Pulmonary artery endothelial cell (primary cell): Measurements from ENCODE around the gene TBC1D17. TPM values are rescaled to one million over a fixed set of nuclear protein-coding genes. Genes with fewer than 3 reads are reported as not detected.

ENCODE experiments used
- DNase-seq: peaks from one replicate; pipeline ENCODE4 v3.0.0-alpha.2; 2011; ENCODE audit warnings: low read depth, low spot score
- total RNA-seq: library from RNA; depleted of rRNA; stranded (reverse); fragments of >200 nt; gene quantifications from 2 replicates; pipeline ENCODE4 v1.2.3, GENCODE V29; 2014

The TBC1D17 gene
- total RNA-seq, 1 donor from 2014 or later: 7.1 TPM

DNA sequence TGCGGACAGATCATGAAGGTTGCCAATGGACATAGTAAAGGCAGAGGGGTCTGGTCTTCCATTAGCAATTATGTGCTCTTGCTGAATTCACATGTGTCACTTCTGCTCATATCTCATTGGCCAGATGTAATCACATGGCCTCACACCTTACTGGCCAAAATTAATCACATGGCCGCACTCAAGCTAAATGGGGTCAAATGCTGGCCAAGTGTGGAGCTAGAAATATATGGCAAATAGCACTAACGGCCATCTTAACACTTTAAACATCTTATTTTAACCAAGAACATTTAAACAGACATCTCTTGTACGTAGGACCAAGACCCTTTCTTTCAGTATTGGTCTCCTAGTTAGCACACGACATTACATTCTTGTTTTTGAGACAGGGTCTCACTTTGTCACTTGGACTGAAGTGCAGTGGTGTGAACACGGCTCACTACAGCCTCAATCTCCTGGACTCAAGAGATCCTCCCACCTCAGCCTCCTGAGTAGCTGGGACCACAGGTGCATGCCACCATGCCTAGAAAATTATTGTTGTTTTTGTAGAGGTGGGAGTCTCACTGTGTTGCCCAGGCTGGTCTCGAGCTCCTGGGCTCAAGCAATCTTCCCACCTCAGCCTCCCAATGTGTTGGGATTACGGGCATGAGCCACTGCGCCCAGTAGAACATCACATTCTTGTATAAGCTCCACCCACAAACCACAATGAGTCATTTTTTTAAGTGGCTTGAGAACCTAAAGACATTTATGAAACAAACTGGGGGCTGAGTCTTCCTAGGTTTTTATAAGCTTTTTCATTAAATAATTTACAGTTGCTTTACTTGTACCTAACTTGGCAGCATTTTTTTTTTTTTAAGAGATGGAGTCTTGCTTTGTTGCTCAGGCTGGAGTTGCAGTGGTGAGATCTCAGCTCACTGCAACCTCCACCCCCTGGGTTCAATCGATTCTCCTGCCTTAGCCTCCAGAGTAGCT is 29.5 kb upstream of the TBC1D17 start:
- no peak for DNase-seq

DNA sequence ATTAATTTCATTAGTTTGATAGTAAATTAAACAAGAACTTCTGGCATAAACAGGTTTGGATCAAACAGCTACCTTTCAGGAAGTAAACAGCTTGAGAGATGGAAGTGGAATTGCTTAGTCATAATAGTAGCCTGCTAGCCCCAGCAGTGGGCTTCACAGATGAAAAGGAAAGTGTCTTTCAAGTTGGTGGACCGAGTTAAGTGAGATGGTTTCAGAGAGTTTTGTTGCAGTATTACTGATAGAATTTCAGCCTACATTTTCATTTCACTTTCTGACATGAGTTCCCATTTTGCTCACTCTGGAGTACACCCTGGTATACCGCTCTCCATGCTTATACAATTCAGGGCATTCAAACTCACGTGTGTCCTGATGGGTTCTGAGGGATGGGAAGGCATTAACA is 28.6 kb upstream of the TBC1D17 start:
- DNase-seq: no peak

DNA sequence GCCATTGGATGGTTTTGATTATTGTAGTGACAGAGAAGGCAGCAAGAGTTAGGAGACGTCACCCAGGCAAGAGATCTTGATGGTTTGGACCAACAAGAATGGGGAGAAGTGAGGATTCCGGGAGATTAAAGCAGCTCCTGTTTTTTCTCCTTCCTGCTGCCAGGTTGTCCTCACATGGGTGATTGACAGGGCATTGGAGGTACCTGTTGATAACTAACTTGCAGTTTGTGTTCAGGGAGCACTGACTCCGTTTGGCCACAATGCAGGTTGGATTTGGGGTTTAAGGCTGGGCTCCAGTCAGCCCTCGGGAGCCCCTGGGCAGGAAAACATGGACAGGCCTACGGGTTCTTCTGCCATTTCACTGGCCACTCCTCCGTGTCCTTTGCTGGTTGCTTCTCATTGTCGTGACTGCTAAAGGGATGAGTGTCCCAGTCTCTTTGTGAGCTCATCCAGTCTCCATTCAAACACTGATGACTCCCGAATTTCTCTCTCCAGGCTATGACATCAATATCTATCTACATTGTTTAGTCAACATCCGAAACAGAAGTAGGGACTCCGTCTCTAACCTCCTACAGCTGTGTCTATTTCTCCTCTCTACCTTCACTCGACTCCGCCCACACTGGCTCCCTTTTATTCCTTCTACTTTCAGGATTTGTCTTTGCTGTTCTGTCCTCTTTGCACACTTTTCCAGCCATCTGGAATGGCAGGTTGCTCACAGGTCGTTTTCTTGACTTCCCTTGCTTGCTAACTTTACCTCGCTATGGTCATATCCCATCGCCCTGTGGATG is 27.9 kb upstream of the TBC1D17 start:
- no peak for DNase-seq

DNA sequence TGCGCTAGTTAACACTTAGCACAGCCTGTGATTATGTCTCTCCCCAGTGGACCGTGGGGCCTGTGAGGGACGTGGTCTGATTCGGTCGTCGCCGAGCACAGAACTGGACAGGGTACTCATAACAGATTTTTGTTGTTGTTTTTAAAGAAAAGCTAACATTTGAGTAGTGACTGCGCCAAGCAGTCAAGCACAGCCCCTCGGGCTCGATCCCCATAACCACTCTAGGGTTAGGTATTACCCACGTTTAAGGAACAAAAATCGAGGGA is 27.3 kb upstream of the TBC1D17 start:
- DNase-seq: no peak

DNA sequence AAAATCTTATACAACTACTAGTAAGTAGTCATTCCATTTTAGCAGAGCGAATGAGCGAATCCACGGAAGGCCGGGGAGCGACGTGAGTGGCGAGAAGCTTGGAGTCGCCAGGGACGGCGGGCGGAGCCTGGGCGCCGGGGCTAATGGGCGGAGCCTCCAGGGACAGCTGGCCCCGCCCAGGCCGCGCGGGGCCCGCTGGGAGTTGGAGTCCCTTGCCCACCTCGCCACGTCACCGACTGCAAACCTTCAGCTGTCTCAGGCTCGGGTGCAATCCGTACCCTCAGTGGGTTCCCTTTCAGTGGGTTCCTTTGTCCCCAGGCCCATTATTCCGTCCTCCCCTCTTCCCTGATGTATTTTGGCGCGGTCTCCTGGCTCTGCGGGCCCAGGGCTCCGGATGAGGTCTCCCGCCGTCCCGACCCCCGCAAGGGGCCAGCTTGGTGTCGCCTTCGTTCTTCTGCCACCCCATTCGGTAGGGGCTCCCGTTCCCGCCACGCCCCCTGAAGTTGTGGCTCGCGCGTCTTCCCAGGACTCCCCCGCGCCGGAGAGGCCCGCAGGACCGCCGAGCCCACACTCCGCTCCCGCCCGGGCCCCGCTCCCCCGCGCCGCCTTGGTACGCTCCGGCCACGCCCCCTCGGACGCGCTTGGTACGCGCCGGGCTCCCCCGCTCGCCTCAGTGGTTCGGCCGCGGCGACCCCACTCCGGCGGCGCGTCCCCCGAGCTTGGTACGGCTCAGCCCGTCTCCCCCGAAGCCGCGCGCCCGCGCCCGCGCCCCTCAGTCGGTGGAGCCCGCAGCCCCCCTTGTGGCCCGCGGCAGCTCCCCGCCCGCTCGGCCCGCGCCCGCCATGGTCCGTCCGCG is 26.8 kb upstream of the TBC1D17 start, which contains the start of gene PTOV1:
TSS of gene PTOV1 (plus strand) at position 673 of the 856 bp plus-strand sequence.
- peak; percentile 60 for DNase-seq

DNA sequence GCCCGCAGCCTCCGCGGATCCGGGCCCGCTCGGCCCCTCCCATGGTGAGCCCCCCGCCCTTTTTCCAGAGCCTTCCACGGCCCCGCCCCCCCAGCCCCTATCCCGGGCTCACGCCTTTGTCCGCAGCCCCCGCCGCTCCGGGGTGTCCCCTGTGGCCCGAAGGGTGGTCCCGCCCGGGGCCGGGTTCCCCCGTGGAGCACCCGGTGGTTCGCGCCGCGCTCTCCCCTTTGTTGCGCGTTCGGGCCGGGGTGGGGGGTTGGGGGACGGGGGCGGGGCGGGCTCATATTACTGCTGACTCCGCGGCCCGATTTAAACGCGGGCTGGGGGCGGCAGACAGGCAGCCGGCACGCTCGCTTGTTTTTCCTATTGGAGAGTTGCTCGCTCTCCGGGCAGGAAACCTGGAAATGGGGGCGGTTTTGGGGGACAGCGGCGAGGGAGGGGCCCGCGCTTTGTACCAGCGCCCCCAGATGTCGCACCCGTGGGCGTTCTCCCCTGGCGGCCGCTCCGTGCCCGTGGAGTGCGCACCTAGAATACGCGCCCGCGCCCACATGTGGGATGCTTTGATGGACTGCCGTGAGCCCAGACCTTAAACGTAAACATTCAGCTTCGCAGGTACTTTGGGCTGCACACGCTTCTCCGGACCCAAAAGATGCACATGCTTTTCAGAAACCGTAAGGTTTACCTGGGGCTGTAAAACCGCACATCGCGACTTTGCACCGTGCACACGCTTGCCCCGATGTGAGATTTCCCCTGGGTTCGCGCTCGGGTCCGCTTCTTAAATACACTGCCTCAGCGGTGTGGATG is 25.8 kb upstream of the TBC1D17 start:
- DNase-seq: no peak

DNA sequence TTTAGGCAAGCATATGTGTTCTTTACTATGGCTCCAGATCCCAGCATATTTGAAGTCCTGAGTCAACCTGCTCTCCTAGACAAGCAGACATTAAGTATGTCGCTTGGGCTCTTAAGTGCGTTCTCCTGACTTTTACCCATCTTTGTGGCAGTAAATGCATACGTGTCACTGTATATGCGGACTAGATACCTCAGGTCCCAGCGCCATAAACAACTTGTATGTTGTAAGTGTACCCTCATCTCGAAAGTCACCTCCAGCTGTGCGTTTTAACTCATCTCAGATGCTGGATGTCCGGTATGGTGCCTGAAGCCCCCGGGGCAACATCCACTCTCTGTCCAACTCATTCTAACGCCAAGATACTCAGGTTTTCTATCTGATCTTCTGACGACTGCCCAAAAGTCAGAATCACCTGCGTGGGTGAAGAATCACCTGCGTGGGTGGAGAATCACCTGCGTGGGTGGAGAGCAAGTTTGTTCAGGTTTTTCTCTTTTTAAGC is 24.8 kb upstream of the TBC1D17 start:
- no peak for DNase-seq

DNA sequence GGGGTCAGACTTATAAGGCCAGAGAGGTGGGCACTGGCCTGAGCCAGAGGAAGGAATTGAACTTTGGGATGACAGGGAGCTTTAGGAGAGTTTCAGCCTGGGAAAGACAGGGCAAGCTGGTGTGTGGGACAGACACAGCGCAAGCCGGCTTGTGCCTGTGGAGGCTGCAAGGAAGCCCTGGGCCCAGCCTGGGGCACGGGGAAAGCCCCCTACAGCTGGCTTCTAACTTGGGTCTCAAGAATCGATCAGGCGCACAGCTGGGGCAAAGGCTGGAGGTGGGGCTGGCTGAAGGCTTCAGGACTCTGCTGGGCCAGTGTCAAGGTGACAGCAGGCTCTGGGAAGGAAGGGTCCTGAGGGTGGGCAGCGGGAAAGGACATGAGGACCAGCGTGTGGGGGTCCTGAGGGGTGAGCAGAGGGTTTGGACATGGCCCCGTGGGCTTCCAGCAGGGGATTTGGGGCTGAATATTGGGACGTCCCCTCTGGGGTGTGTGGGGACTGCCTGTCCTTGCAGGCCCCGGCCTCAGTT is 23.6 kb upstream of the TBC1D17 start:
- no peak for DNase-seq

DNA sequence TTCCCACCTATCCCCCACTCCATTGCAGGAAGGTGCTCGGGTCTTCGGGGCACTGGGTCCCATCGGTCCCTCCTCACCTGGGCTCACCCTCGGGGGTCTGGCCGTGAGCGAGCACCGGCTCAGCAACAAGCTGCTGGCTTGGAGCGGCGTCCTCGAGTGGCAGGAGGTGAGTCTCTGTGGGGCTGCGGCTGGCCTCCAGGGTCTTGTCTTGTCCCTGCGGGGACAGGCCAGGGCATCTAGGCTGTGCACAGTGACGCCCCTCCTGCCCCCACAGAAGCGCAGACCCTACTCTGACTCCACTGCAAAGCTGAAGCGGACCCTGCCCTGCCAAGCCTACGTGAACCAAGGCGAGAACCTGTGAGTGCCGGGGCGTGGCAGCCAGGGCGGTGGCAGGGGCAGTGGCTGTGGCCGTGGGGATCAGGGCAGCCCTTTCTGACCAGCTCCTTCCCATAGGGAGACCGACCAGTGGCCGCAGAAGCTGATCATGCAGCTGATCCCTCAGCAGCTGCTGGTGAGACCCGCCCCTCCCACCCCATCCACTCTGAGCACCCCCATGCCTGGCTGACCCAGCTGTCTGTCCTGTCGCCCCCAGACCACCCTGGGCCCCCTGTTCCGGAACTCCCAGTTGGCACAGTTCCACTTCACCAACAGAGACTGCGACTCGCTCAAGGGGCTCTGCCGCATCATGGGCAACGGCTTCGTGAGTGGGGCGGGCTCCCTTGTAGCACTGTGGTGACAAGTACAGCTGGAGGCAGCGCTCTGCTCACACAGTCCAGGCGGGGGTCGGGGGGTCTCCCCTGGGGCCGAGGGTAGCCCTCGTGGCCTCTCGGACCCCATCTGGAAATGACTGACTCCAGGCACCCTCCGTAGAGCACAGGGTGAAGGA is 22.9 kb upstream of the TBC1D17 start:
- no peak for DNase-seq

DNA sequence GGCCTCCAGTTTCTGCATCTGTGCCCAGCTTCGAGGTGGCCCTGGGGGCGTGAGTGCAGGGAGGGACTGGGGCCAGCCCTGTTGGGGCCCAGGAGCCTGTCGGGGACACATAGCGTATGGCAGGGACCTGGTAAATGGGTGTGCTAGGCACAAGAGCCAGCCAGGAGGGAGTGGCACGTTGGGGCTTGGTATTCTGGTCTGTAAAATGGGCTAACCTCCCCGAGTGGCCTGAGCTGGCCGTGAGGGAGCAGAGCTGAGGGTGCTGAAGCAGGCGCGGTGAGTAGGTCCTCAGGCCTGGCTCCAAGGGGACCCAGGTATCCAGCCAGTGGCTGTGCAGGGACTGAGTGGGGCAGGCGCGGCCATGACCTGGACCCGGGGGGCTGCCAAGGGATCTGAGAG is 22.2 kb upstream of the TBC1D17 start:
- DNase-seq: no peak

DNA sequence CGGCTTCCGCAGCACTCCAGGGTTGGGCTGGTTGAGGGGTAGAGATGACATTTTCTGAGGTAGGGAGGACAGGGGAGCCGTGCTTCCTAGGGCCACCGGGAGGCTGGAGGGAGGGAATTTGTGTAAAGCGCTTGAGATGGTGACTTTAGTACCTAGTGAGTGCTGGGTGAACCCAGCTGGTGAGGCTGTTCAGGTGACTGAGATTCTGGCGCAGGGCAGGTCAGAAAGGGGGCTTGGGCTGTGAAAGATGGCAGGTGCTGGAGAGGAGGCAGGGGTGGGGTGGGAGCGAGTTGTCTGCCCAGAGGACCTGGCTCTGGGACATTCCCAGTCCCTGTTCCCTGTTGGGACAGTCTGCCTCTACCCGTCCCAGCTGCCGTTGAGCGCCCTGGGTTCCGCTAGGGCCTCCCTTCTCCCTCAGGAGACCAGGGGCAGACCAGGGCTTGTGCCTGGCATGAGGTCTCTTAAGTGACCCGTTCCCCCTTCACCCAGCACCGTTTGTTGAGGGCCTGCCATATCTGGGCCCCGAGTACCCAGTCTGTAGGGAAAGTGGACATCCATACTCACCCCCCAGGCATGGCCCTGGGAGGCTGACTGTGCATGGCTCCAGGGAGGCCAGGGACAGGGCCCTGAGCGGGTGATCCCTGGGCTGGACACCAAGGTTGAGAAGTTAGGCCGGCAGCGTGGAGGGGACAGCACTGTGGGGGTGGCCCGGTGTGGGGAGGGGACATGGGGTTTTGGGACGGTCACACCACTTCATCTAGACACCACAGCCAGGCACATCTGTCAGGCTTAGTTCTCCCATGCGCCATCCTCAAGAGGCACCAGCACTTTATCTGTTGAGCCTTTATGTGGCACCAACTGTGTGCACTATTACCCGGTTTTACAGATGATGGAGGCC is 21.6 kb upstream of the TBC1D17 start:
- no peak for DNase-seq

DNA sequence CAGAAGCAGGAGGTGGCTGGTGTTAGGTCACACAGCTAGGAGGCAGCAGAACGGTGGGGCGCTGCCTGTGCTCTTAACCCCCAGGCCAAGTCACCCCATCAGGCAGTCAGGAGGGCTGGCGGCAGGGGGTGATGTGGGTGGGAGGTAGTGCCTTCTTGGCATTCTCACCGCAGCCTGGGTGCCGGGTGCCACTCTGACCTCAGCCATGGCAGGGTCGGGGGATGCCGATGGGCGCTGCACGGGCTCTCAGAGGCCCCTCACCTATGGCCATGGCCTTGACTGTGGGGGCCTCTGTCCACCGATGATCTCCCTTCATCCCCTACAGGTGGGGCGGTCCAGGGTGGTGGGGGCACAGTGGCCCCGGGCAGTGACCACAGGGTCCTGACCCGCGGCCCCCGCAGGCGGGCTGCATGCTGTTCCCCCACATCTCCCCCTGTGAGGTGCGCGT is 20.9 kb upstream of the TBC1D17 start:
- DNase-seq: no peak

DNA sequence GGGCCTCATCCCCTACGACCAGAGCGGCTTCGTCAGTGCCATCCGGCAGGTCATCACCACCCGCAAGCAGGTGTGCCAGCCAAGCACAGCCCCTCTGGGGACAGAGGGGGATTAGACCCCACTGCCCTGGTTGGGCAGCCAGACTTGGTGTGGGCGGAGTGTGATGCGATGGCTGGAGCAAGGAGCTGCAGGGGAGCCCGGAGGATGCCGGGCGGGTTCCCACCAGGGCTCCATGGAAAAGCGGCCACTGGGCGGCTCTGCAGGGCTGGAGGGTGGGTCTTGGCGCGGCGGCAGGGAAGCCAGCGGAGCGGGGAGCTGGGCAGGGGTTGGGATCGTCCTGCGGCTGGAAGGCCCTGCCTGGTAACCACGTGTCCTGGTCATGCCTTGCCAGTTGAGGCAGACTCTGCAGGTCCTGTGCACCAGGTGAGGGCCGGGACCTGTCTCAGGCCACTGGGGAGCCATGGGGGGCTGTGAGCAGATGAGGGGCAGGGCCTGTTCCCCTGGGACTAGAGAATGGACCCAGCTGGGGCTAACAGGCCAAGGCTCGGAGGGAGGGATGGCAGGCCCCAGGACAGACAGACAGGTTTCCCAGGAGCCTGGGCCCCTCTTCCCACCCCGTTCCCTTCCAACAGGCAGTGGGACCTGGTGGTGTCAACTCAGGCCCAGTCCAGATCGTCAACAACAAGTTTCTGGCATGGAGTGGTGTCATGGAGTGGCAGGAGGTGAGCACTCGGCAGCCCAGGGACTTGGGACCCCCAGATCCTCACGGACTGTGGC is 20.3 kb upstream of the TBC1D17 start:
- DNase-seq: no peak

DNA sequence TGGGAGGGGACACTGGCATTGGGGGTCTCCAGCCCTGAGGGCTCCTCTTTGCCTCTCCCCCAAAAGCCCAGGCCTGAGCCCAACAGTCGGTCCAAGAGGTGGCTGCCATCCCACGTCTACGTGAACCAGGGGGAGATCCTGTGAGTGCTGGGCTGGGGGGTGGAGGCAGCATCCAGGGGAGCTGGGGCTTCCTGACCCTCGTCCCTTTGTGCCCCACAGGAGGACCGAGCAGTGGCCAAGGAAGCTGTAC is 19.7 kb upstream of the TBC1D17 start:
- DNase-seq: no peak

DNA sequence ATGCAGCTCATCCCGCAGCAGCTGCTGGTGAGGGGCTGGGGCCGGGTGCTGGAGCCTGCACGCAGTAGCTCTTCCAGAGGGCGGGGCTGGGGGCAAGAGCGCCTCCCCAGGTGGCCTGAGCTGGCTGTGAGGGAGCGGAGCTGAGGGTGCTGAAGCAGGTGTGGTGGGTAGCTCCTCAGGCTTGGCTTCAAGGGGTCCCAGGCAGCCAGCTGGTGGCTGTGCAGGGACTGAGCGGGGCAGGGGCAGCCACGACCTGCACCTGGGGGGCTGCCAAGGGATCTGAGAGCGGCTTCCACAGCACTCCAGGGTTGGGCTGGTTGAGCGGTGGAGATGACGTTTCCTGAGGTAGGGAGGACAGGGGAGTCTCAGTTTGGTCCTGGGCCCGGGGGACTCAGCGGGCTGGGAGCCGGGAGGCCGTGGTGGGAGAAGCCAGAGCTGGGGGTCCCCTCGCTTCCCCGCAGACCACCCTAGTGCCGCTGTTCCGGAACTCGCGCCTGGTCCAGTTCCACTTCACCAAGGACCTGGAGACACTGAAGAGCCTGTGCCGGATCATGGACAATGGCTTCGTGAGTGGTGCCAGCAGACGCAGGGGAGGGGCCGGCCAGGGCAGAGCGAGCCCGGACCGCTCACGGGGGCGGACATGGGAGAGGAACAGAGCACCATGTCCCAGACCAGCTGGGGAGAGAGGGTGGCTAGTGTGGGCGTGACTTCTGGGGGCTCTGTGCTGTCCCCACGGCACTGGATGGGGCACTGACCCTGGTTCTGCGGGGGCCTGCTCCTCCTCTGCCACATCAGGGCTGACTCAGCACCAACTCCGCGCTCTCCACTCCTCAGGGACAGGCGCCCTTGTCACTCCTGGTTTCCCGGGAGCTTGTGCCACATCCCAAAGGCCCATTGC is 19.2 kb upstream of the TBC1D17 start:
- DNase-seq: no peak

DNA sequence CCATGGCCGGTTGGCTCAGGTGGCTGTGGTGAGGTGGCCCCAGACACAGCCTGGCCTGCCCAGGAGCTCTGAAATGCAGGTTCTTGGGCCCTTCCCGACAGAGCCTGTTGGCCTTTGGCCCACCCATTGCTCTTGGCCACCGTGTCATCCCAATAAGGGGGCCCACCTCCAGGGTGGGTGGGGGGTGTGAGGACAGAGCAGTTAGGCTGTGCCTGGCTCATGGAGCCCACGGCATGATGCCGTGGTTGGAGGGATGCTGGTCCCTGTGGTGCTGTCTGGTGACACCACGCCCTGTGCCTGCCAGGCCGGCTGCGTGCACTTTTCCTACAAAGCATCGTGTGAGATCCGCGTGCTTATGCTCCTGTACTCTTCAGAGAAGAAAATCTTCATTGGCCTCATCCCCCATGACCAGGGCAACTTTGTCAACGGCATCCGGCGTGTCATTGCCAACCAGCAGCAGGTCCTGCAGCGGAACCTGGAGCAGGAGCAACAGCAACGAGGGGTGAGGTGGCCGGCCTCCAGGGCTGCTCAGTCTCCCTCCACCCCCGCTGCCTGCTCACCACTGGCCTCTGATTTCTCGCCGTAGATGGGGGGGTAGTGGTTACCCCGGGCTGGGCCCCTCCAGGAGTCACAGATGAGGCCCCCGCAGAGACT is 17.7 kb upstream of the TBC1D17 start:
- DNase-seq: no peak
